ENCODE results near the gene RINL.
A peak's percentile ranks its signal among the peaks of the same experiment; 100 is the strongest.
"Not testable (repeated sequence)": the region's sequence is repeated elsewhere in the genome, so short reads cannot be mapped to it uniquely, and the experiment has no call there.

RINL gene

GRCh38 chr19:38880076-38880881 lies 2.2 kb upstream of the RINL start:
- H3K4me3 ChIP-seq (ENCODE audit: low read depth, low read length): no peak overlapping the region
- no peak for DNase-seq (ENCODE audit: low read depth)

- no peak overlapping the region for H3K4me3 ChIP-seq (ENCODE audit: low read depth, low read length)
- no peak for DNase-seq (ENCODE audit: low read depth)
Observed at GRCh38 chr19:38879400-38879751, 1.3 kb upstream of the RINL start.

DNA sequence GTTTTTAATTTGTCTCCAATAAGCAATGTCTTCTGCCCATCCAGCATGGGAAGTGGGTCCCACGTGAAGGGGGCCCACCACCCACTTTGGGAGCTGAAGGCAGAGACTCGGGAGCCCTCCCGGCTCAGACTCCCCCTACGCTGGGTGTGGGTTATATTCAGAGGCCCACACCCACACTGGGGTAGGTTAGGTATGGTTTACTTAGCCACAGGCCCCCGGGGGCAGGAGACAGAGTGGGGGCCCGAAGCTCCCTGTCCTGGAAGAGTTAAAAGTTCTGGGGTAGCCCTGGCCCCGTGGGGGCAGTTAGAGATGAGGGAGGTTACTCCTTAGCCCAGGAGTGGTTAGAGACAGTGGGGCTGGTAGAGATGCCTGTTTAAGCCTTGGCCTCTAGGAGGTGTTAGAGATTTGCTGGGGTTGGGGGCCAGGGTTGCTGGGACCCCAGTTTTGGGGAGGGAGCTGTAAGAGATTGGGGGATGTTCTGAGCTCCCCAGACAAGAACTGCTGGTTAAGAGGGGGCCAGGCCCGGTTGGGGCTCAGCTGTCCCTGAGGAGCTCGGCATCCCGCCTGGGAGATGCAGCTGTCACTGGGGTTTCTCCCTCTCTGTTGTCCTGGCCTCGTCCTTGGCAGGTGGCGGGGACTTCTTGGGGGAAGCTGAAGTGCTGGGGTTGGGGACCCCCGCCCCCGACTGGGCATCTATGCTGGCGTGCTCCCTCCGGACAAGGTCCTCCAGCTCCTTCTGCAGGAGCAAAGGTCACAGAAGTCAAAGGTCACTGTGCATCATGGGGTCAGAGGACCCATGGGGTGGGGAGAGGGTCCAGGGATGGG lies 712 bp upstream of the RINL start:
- H3K4me3 ChIP-seq (ENCODE audit: low read depth, low read length): no peak overlapping the region
- DNase-seq (ENCODE audit: low read depth): no peak

DNA sequence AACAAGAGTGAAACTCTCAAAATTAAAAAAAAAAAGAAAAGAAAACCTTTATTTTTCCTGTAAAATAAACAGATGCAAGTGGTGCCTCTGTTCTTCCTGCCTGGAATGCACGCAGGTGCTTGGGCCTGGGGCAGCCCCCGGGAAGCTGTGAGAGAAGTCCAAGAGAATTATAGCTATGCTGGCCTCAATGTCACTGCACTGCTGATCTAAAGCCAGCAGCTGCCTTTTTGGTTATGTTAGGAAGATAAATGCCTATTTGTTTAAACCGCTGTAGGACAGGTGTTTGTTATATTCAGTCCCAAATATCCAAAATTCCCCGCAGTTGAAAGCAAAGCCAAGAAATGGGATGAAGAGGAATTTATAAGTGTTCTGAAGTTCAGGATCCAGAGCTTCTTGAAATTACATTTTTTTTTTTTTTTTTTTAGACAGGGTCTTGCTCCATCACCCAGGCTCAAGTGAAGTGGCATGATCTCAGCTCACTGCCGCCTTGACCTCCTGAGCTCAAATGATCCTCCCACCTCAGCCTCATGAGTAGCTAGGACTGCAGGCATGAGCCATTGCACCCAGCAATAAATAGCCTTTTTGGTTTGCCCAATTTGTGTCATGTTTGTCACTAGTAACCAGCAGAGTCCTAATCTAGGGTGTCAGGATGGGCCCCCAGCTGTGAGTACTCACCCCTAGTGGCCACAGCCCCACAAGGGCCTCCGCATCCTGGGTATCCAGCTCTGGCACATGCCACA lies 2.2 kb downstream of the RINL start:
- no peak for DNase-seq (ENCODE audit: low read depth)
- no peak overlapping the region for H3K4me3 ChIP-seq (ENCODE audit: low read depth, low read length)

DNA sequence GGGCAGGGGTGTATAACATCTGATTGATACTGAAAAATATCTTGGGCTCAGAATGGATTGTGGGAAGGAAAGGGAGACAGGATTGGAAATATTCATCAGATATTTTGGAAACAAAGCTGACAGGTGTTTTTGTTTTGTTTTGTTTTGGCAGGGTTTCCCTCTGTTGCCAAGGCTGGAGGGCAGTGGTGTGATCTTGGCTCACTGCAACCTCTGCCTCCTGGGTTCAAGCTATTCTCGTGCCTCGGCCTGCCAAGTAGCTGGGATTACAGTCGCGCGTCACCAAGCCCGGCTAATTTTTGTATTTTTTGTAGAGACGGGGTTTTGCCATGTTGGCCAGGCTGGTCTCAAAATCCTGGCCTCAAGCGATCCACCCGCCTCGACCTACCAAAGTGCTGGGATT lies 4.7 kb downstream of the RINL start:
- not testable (repeated sequence) for DNase-seq (ENCODE audit: low read depth); H3K4me3 ChIP-seq (ENCODE audit: low read depth, low read length)

- no peak overlapping the region for H3K4me3 ChIP-seq (ENCODE audit: low read depth, low read length)
- DNase-seq (ENCODE audit: low read depth): no peak
Observed at GRCh38 chr19:38870612-38871011, 7.5 kb downstream of the RINL start.

DNA sequence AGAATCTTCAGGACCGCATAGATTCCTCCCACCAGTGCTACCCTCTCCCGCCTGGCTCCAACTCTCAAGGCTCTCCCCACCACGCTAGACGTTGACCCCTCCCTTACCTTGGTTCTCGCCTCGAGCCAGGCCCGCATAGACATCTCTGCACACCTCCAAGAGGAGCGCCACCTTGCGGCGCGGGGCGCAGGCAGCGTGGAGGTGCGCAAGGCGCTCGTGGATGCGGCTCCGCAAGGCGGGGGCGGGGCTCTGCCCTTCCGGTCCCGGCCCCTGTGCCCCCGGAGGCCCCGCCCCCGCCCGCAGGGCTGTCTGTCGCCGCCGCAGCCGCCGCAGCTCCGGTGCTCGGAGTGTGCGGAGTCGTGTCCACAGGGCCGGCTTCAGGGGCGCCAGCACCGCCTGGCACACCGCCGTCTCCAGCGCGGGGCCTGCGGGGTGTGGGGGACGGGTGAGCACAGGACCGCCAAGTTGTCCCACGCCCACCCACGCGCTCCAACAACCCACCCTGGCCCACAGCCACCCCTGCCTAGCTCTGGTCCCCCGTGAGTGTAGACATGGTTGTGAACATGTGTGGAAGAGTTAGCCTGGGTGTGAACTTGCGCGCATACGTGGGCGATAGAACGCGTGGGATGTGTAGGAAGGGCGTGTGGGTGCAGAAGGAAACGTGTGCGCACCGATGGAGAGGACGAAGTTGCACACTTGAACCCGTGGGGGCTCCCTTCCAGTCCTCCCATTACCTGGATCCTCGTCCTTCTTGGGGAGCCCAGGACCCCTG lies 8.1 kb downstream of the RINL start:
- DNase-seq (ENCODE audit: low read depth): no peak
- H3K4me3 ChIP-seq (ENCODE audit: low read depth, low read length): peak overlapping the region; percentile 44

- no peak for DNase-seq (ENCODE audit: low read depth)
Observed at GRCh38 chr19:38869160-38869835, 8.8 kb downstream of the RINL start.

DNA sequence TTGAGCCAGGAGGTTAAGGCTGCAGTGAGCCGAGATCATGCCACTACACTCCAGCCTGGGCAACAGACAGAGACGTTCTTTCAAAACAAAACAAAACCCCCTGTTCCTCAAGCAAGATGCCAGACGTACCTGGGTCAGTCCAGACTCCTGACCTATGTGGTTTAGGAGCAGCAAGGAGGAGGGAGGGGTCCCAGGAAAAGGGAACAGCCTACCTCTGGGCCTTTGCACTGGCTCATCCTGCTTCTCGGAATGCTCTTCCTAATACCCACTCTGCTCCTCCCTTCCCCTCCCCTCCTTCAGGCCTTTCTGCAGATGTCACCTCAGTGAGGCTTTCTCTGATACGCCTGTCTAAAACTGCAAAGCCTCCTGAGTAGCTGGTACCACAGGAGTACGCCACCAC lies 9.5 kb downstream of the RINL start:
- H3K4me3 ChIP-seq (ENCODE audit: low read depth, low read length): no peak overlapping the region

More at GRCh38 chr19:38869160-38869835, 8.8 kb downstream of the RINL start:
- H3K4me3 ChIP-seq (ENCODE audit: low read depth, low read length): peak overlapping the region; percentile 44

DNA sequence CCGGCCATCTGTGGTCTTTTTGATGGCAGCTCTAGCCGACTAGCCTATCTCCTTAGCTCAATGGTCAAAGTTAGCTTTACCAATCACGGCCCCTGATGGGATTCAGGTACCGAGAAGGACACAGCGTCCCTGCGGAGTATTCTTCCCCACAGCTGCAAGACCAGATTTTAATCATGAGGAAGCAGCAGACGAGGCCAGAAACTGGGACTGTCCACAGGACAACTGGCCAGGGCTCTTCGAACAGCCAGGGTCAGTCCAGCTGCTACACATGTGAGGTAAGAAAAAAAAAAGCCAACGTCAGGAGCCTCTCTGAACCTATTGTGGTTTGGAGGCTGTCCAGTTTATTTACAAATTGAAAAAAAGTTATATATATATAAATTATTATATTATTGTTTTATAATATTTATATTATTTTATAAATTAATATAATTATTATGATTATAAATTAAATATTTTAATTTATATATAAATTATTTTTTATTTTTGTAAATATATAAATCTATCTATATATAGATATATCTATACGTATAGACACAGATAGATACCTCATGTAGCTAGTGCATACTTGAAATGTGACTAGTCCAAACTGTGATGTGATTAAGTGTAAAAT lies 10.8 kb downstream of the RINL start:
- H3K4me3 ChIP-seq (ENCODE audit: low read depth, low read length): no peak overlapping the region
- DNase-seq (ENCODE audit: low read depth): no peak

More for the DNA sequence above, 9.5 kb downstream of the RINL start:
- DNase-seq (ENCODE audit: low read depth): no peak

GRCh38 chr19:38862321-38863059 lies 15.6 kb downstream of the RINL start:
- peak; percentile 65 for DNase-seq (ENCODE audit: low read depth)
- no peak overlapping the region for H3K4me3 ChIP-seq (ENCODE audit: low read depth, low read length)

DNA sequence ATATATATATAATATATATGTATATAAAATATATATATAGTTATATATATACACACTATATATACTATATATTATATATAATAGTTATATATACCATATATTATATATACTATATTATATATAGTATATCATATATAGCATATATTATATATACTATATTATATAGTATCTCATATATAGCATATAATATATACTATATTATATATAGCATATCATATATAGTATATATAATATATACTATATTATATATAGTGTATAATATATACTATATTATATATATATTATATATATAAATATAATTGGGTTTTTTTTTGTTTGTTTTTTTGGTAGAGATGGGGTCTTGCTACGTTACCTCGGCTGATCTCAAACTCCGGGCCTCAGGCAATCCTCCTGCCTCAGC lies 16.7 kb downstream of the RINL start:
- H3K4me3 ChIP-seq (ENCODE audit: low read depth, low read length): no peak overlapping the region
- DNase-seq (ENCODE audit: low read depth): no peak

GRCh38 chr19:38859631-38860204 lies 18.4 kb downstream of the RINL start:
- not testable (repeated sequence) for H3K4me3 ChIP-seq (ENCODE audit: low read depth, low read length); DNase-seq (ENCODE audit: low read depth)

- no peak overlapping the region for H3K4me3 ChIP-seq (ENCODE audit: low read depth, low read length)
- no peak for DNase-seq (ENCODE audit: low read depth)
Observed at GRCh38 chr19:38856813-38857212, 21.3 kb downstream of the RINL start.

- not testable (repeated sequence) for H3K4me3 ChIP-seq (ENCODE audit: low read depth, low read length); DNase-seq (ENCODE audit: low read depth)
Observed at GRCh38 chr19:38855751-38856150, 22.3 kb downstream of the RINL start.

GRCh38 chr19:38854961-38855360 lies 23.1 kb downstream of the RINL start:
- DNase-seq (ENCODE audit: low read depth); H3K4me3 ChIP-seq (ENCODE audit: low read depth, low read length): not testable (repeated sequence)

DNA sequence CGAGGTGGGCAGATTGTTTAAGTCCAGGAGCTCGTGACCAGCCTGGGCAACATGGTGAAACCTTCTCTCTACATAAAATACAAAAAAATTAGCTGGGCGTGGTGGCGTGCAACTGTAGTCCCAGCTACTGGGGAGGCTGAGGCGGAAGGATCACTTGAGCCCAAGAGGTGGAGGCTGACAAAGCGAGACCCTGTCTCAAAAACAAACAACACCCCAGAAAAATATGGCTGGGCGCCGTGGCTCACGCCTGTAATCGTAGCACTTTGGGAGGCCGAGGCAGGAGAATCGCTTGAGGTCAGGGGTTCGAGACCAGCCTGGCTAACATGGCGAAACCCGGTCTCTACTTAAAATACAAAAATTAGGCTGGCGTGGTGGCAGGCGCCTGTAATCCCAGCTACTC lies 24.9 kb downstream of the RINL start:
- peak overlapping the region; percentile 78 for H3K4me3 ChIP-seq (ENCODE audit: low read depth, low read length)
- no peak for DNase-seq (ENCODE audit: low read depth)
